ENCODE data around the gene ANKRD11.

The ANKRD11 gene

GRCh38 chr16:89257757-89258465 lies 232.4 kb downstream of the ANKRD11 start:
- no peak overlapping the region for H3K4me3 ChIP-seq (ENCODE audit: low read depth, low read length)
- TF ChIP-seq CTCF (IDR thresholded peaks at IDR 0.05; ENCODE audit: borderline replicate concordance, insufficient read depth, low read depth, low read length), result no peak

- no peak for TF ChIP-seq CTCF (IDR thresholded peaks at IDR 0.05; ENCODE audit: borderline replicate concordance, insufficient read depth, low read depth, low read length)
- no peak overlapping the region for H3K4me3 ChIP-seq (ENCODE audit: low read depth, low read length)
Measured at GRCh38 chr16:89257281-89257731, 233.1 kb downstream of the ANKRD11 start.

- H3K4me3 ChIP-seq (ENCODE audit: low read depth, low read length), result no peak overlapping the region
- no peak for TF ChIP-seq CTCF (IDR thresholded peaks at IDR 0.05; ENCODE audit: borderline replicate concordance, insufficient read depth, low read depth, low read length)
Measured at GRCh38 chr16:89256651-89257254, 233.6 kb downstream of the ANKRD11 start.

- TF ChIP-seq CTCF (IDR thresholded peaks at IDR 0.05; ENCODE audit: borderline replicate concordance, insufficient read depth, low read depth, low read length), result no peak
- H3K4me3 ChIP-seq (ENCODE audit: low read depth, low read length), result no peak overlapping the region
Measured at GRCh38 chr16:89253548-89254287, 236.6 kb downstream of the ANKRD11 start.

- H3K4me3 ChIP-seq (ENCODE audit: low read depth, low read length), result no peak overlapping the region
- no peak for TF ChIP-seq CTCF (IDR thresholded peaks at IDR 0.05; ENCODE audit: borderline replicate concordance, insufficient read depth, low read depth, low read length)
Measured at GRCh38 chr16:89248196-89248982, 242.0 kb downstream of the ANKRD11 start.

GRCh38 chr16:89247734-89248075 lies 242.7 kb downstream of the ANKRD11 start:
- H3K4me3 ChIP-seq (ENCODE audit: low read depth, low read length), result peak overlapping the region; percentile 24
